ENCODE data around the gene STEAP1B. TPM values are rescaled to one million over a fixed set of nuclear protein-coding genes. Genes with fewer than 3 reads are reported as not detected.

Gene STEAP1B
- total RNA-seq, 1 donor from 2014 or later, result not detected

GRCh38 chr7:22480523-22481075 lies 19.4 kb downstream of the STEAP1B start:
- no peak for DNase-seq
- H3K4me1 Mint-ChIP-seq (ENCODE audit: low read depth, unreplicated experiment), result peaks cover 13% of the 10 kb centered on the region
- H3K27me3 Mint-ChIP-seq (ENCODE audit: unreplicated experiment), result no peaks in the 10 kb centered on the region
- H3K27ac Mint-ChIP-seq (ENCODE audit: unreplicated experiment), result no peak overlapping the region
- TF ChIP-seq, protein P1, sequence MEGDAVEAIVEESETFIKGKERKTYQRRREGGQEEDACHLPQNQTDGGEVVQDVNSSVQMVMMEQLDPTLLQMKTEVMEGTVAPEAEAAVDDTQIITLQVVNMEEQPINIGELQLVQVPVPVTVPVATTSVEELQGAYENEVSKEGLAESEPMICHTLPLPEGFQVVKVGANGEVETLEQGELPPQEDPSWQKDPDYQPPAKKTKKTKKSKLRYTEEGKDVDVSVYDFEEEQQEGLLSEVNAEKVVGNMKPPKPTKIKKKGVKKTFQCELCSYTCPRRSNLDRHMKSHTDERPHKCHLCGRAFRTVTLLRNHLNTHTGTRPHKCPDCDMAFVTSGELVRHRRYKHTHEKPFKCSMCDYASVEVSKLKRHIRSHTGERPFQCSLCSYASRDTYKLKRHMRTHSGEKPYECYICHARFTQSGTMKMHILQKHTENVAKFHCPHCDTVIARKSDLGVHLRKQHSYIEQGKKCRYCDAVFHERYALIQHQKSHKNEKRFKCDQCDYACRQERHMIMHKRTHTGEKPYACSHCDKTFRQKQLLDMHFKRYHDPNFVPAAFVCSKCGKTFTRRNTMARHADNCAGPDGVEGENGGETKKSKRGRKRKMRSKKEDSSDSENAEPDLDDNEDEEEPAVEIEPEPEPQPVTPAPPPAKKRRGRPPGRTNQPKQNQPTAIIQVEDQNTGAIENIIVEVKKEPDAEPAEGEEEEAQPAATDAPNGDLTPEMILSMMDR (IDR thresholded peaks at IDR 0.05; ENCODE audit: partially characterized antibody, unreplicated experiment), result no peak
- peaks cover 2% of the 10 kb centered on the region for H3K9me3 Mint-ChIP-seq (ENCODE audit: unreplicated experiment)
- no peak overlapping the region for H3K4me3 Mint-ChIP-seq (ENCODE audit: unreplicated experiment)
- H3K36me3 Mint-ChIP-seq (ENCODE audit: unreplicated experiment), result peaks cover 16% of the 10 kb centered on the region

DNA sequence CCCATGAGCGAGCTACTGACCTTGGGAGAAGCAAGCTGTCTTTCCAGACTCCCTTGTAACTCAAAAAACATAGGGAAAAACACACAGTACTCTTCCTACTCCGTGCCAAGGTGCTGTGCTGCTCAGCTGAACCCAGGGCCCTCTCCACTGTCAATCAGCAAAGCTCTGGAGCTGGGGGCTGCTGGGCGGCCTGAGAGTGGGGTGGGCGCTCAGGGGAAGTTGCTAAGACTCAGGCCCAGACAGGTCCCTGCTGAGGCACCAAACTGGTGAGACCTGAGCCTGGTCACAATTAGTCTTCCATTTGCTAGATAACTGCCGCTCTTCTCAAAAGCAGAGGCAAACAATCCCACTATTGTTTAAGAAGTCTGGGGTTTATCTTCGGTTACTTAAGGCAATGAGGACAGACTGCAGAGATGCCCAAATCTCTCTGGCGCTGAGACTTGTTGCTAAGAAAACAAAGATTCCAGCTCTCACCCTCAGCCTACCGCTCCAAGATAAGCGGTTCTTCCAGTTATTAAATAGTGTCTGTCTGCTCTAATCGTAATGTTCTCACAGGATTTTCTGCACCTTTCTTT lies 22.0 kb downstream of the STEAP1B start:
- TF ChIP-seq, protein P1 (IDR thresholded peaks at IDR 0.05; ENCODE audit: partially characterized antibody, unreplicated experiment), result no peak
- Mint-ChIP-seq H3K4me3 (ENCODE audit: unreplicated experiment) (no peak overlapping the region), H3K27me3 (ENCODE audit: unreplicated experiment) (peaks cover under 1% of the 10 kb centered on the region), H3K36me3 (ENCODE audit: unreplicated experiment) (no peaks in the 10 kb centered on the region), H3K27ac (ENCODE audit: unreplicated experiment) (no peak overlapping the region), H3K9me3 (ENCODE audit: unreplicated experiment) (no peaks in the 10 kb centered on the region), H3K4me1 (ENCODE audit: low read depth, unreplicated experiment) (peaks cover 11% of the 10 kb centered on the region)
- no peak for DNase-seq

DNA sequence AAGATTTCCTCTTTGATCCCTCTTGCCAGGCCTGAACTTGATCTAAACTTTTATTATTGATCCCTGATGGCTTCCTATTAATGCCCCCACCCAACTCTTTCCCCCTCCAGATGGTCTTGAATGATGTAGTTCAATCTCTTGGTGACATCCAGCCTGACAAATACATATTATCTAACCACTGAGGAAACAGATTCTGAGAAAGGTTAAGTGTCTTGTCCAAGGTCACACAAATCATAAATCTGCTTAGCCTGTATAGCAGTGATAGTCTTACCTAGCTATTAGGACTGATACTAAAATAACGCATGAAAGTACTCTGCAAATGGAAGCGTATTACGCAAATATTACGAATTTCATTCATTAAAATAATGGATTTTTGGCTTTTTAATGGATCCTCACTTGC lies 22.7 kb downstream of the STEAP1B start:
- no peak for DNase-seq
- no peak overlapping the region for H3K27ac Mint-ChIP-seq (ENCODE audit: unreplicated experiment)
- H3K9me3 Mint-ChIP-seq (ENCODE audit: unreplicated experiment), result no peaks in the 10 kb centered on the region
- no peaks in the 10 kb centered on the region for H3K36me3 Mint-ChIP-seq (ENCODE audit: unreplicated experiment)
- H3K4me3 Mint-ChIP-seq (ENCODE audit: unreplicated experiment), result no peak overlapping the region
- peaks cover 4% of the 10 kb centered on the region for H3K4me1 Mint-ChIP-seq (ENCODE audit: low read depth, unreplicated experiment)
- peaks cover 2% of the 10 kb centered on the region for H3K27me3 Mint-ChIP-seq (ENCODE audit: unreplicated experiment)
- TF ChIP-seq, protein P1 (IDR thresholded peaks at IDR 0.05; ENCODE audit: partially characterized antibody, unreplicated experiment), result no peak

- Mint-ChIP-seq H3K36me3 (ENCODE audit: unreplicated experiment) (no peaks in the 10 kb centered on the region), H3K9me3 (ENCODE audit: unreplicated experiment) (no peaks in the 10 kb centered on the region), H3K27ac (ENCODE audit: unreplicated experiment) (no peak overlapping the region), H3K4me1 (ENCODE audit: low read depth, unreplicated experiment) (peaks cover under 1% of the 10 kb centered on the region), H3K27me3 (ENCODE audit: unreplicated experiment) (peaks cover 2% of the 10 kb centered on the region), H3K4me3 (ENCODE audit: unreplicated experiment) (no peak overlapping the region)
- TF ChIP-seq, protein P1 (IDR thresholded peaks at IDR 0.05; ENCODE audit: partially characterized antibody, unreplicated experiment), result no peak
- no peak for DNase-seq
These were observed 23.2 kb downstream of the STEAP1B start for GRCh38 chr7:22476824-22477223.

DNA sequence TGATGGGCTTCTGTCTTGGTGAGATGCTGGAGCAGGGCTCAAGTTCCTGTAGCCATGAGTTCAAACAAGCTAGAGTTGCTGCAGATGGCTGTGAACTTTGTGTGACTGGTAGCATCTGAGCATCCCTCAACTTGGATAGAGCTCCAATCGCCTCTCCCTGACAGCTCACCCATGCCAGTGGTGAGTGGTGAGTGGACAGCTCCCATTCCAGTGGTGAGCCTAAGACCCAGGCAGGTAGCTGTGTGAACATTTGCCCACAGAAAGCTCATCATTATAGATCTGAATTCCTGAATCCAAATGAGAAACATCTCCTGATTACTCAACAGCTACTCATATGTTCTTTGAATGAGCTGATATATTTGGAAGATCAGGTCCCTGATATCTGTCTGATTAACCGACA lies 25.3 kb downstream of the STEAP1B start:
- Mint-ChIP-seq H3K27ac (ENCODE audit: unreplicated experiment) (no peak overlapping the region), H3K36me3 (ENCODE audit: unreplicated experiment) (no peaks in the 10 kb centered on the region), H3K4me3 (ENCODE audit: unreplicated experiment) (no peak overlapping the region), H3K27me3 (ENCODE audit: unreplicated experiment) (peaks cover 2% of the 10 kb centered on the region), H3K4me1 (ENCODE audit: low read depth, unreplicated experiment) (peaks cover 2% of the 10 kb centered on the region), H3K9me3 (ENCODE audit: unreplicated experiment) (no peaks in the 10 kb centered on the region)
- no peak for DNase-seq
- TF ChIP-seq, protein P1 (IDR thresholded peaks at IDR 0.05; ENCODE audit: partially characterized antibody, unreplicated experiment), result no peak
